Skin epidermis (tissue), 12 donors: ENCODE data around the gene HOXB5.

Experiments used
- H3K27ac ChIP-seq, 21 experiments: fragments of 200-600 bp; sonication (generic) in 11 of 21; one replicate each; pipeline ENCODE4 v1.5.0; 2020; ENCODE audit warnings: mild to moderate bottlenecking in 3 of 21, inconsistent platforms in 2 of 21, moderate library complexity in 2 of 21
- H3K4me3 ChIP-seq, 7 experiments: fragments of 200-600 bp; sonication (generic) in 2 of 7; one replicate each; pipeline ENCODE4 v1.5.0; 2020; ENCODE audit warnings: inconsistent platforms in 2 of 7, mild to moderate bottlenecking in 2 of 7, moderate library complexity in 1 of 7

The HOXB5 gene

DNA sequence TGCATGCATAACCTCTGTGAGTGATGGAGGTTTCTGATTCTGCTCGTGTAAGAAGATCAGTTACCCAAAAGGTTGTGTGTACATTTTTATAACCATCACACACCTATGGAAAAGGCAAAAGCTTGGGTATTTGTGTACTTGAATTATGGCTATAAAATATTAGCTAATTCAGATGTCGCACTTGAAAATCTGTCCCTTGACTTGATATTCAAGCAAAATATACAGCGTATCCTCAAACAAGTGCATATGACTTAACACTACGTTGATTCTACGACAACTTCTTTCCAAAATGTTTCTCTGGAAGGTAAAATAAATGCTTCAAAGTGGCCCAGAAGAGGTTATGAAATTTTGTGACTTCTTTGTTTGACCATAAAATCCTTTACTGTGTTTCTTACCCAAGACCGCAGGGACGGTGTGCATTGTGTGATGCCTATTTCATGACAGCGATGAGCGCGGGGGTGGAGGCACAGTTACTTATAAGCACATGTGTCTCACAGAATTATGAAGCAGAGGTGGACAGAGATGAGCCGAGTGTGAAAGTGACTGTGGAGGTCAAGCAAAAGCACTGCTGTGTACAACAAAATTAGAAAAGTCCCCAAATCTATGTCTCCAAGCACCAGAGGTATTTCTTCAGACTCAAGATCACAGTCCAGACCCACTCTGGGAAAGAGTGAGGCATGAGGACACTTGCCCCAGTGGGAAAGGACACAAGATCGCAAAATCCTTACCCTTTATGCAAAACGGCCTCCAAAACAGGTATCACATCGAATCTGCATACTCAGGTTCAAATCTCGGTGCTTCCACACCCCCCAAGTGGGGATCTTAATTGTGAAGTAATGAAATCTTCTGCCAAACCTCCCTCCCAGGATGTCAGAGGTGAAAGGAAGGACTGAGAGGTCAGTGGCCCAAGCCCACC, 36.7 kb upstream of the HOXB5 start:
- Histone ChIP-seq H3K4me3 (no peak overlapping the region), H3K27ac (no peak overlapping the region)

DNA sequence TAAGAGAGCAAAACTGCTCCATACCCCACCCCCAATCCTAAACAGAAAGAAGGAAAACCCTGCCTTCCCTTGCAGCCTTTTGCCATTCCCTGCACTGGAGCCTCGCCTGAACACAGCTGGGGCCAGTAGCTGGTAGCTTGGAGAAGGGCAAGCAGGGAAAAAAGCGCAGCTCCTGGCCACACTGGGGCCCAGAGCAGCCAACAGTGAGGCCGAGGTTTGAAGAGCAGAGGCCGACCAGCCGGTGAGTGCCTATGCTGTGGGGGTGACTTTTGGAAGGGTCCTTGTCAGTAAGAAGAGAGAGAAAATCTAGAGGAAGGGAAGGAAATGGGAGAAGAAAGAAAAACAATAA, 35.8 kb upstream of the HOXB5 start:
- no peak overlapping the region for H3K27ac ChIP-seq
- no peak overlapping the region for H3K4me3 ChIP-seq

DNA sequence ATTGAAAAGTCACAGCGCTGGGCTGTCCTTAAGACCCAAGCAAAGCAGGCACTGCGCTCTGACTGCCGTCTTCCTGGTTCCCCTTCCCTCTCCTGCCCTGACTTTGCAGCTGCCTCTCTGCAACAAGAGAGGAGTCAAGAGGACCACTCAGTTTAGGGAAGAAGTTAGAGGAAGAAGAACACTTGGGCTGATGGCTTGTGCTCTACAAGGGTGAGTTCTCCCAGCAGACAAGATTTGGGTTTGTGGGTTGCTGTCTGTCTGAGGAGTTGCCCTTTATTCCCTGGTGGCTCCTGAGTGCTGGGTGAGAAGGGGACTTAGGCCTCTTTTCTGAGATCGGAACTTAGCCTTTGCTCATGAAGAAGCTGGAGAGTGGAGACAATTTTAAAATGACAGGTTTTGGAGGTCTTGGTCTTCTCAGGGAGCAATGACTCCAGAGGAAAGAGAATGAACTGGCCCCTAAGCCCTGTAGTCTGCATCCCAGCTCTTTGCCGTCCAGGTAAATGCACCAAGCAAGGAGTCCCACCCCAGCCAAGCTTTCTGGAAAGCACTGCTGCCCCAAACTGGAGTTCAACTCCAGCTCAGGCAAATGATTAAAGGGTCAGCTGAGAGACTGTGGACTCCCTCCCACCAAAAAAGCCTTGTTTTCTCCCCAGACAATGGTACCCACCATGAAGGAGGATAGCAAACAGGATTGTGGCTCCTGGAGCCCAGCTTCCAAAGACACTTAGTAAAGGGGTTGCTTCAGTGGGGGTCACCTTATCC, 35.3 kb upstream of the HOXB5 start:
- H3K4me3 ChIP-seq, result no peak overlapping the region
- H3K27ac ChIP-seq, result no peak overlapping the region

- Histone ChIP-seq H3K4me3 (no peak overlapping the region), H3K27ac (no peak overlapping the region)
These were observed 34.3 kb upstream of the HOXB5 start for GRCh38 chr17:48627623-48628521.

DNA sequence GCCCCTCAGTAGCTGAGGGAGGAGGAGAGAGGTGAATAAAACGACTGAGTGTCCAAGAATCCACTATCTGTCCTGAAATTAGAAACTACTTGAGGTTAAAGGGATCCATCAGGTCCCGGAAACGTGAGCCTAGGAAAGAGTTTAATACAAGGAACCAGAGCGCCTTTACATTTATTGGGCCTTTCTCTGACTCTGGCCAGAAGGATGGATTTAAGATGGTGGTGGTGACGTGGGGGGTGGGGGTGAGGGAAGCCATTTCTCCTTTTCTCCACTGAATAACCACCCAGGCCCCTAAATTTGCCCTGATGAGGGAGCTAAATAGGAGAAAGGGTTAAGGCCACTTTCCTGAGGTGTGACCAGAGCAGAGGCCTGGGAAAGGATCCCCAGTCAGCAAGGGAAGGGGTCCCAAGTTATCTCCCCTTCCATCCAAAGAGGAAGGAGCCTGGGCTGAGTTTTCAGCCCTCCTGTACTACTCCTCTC, 33.6 kb upstream of the HOXB5 start:
- Histone ChIP-seq H3K27ac (no peak overlapping the region), H3K4me3 (no peak overlapping the region)

DNA sequence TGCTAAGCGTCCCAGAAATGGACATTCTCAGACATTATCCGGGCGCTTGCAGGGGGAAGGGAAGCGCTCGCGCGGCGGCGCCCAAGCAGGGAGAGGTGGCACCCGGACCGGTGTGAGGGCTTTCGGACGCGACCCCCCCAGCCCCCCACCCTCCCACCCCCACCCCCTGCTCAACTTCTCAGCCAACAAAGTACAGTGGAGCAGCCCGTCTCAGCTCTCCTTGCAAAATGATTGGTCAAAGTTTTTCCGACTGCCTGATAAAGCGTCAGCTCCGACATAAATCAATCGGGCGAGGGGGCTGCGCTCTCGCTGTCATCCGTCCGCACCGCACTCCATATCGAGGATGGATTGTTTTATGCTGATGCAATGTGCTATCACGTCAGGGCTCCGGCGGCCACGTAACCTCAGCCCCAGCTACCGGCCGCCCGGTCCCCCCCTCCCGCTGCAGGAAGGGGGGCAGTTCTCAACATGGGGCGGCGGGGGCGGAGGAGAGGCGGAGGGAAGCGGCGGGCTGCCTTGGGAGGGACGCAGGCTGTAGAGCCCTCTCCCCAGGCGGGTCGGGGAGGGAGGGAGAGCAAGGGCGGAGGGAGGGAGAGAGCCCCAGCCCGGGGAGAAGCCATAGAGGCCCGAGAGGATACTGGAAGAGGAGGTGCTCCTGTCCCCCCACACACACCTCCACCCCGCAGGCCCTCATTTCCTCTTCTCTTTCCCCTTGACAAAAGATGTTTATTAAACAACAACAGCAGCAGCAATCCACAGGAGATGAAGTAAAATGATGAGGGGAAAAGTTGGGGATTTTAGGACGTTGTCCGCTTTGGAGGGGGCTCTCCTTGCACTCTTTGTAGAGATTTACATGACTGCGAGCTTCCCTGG, 32.9 kb upstream of the HOXB5 start, which contains the start of gene HOXB9:
HOXB9 (minus strand) TSS at position 114 of the 873 bp plus-strand sequence; CDS start at position 25, 89 bp downstream.
- peak within 1 kb of the TSS in 3 of 21 experiments; percentile 7 to 79 (median 13) for H3K27ac ChIP-seq
- H3K4me3 ChIP-seq, result peak within 1 kb of the TSS; percentile 5 to 25 (median 16)

- peak overlapping the region; percentile 5 to 25 (median 16) for H3K4me3 ChIP-seq
- peak overlapping the region in 3 of 21 experiments; percentile 7 to 79 (median 13) for H3K27ac ChIP-seq
These were observed 32.1 kb upstream of the HOXB5 start for GRCh38 chr17:48625495-48626244.

GRCh38 chr17:48624544-48625494, 31.2 kb upstream of the HOXB5 start:
- Histone ChIP-seq H3K4me3 (peak overlapping the region; percentile 5 to 25 (median 16)), H3K27ac (peak overlapping the region in 3 of 21 experiments; percentile 7 to 79 (median 13))

DNA sequence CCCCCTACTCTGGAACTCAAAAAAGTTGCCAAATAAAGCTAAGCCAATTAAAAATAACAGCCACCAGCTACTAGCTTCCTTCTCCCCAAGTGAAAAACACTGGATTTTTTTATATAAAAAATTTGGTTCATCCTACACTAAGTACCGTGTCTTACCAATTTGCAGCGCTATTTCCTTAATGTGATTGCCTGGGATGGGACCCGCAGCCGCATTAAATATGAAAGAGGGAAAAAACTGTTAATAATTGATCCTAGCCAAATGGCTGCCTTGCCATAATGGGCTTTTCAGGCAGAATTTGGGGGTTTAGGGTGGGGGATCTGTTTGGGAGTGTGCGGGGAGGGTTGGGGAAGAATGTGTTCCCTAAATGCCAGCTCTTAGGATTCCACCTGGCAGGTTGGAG, 30.5 kb upstream of the HOXB5 start:
- no peak overlapping the region for H3K4me3 ChIP-seq

DNA sequence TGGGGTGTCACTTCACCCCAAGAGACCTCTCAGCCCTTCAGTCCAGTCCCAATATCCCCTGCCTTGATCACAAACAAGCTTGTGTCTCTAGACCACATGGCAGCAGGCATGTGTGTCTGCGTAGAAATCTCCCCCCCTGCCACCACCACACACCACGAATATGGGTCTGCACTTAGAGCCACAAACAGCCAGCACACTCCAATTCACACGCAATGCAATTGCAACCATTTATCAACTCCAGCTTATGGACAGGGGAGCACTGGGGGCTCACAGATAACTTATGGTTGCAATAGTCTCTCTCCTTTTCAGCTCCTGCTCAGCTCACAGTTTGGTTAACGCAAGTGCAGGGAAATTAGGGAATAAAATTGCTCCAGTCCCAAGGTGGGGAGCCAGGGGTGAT, 30.0 kb upstream of the HOXB5 start:
- H3K27ac ChIP-seq, result no peak overlapping the region
- H3K4me3 ChIP-seq, result no peak overlapping the region

More for the DNA sequence above, 30.5 kb upstream of the HOXB5 start:
- H3K27ac ChIP-seq, result no peak overlapping the region

DNA sequence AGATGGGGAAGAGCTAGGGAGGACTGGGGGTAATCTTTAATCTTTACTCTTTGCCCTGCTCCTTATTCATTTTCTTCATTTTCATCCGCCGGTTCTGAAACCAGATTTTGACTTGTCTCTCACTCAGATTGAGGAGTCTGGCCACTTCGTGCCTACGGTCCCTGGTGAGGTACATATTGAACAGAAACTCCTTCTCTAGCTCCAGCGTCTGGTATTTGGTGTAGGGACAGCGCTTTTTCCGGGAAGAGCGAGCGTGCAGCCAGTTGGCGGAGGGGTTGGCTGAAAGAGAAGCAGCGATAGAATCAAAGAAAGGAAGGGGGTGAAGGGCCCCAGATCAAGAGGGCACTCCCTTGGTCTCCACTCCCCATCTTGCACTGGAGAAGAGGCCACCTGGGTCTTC, 29.3 kb upstream of the HOXB5 start:
- Histone ChIP-seq H3K27ac (no peak overlapping the region), H3K4me3 (no peak overlapping the region)

GRCh38 chr17:48621410-48622392, 28.1 kb upstream of the HOXB5 start:
- no peak overlapping the region for H3K4me3 ChIP-seq
- no peak overlapping the region for H3K27ac ChIP-seq

DNA sequence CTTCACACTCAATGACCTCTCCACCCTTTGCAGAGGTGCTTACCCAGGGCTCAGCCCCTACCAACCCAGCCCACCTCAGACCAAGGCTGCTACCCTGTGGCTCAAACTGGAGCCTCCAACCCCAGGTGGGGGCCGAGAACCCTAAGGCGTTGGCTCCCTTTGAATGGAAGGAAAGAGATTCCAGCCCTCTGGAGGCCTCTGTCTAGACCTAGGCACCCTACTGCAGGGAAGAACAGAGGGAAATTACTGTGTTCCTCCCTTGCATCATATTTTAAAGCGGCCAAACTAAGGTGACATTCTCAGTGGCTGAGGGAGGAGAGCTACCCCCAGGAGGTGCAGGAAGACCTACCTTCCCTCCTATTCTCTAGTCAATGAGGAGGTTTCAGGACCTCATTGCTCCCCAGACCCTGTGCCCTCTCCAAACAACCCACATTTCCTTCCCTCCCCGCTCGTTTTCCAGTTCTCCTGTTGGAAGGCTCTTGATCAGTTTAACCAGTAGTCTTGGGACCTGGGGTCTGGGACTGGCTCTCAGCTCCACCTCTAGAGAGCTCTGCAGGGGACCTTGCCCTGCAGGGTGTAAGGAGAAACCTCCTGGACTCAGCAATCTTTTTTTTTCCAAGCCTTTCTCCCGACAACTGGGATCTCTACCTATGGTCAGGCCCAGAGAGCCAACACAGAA, 27.0 kb upstream of the HOXB5 start:
- Histone ChIP-seq H3K27ac (no peak overlapping the region), H3K4me3 (no peak overlapping the region)

- Histone ChIP-seq H3K27ac (no peak overlapping the region), H3K4me3 (no peak overlapping the region)
These were observed 26.4 kb upstream of the HOXB5 start for GRCh38 chr17:48619826-48620449.
